Nephron progenitor cell (in vitro differentiated cells): ENCODE results near the gene PANK3.

Source experiments
- DNase-seq: peaks from one replicate; pipeline ENCODE4 v3.0.0; 2021
- H3K27ac Mint-ChIP-seq: 2 replicates; pipeline ENCODE4 v1.8.0; 2021; ENCODE audit warnings: mild to moderate bottlenecking, moderate library complexity, mixed read lengths
- H3K27me3 Mint-ChIP-seq: 2 replicates; pipeline ENCODE4 v1.8.0; 2021; ENCODE audit warnings: mild to moderate bottlenecking, low read depth, mixed read lengths; ENCODE audit not compliant: poor library complexity
- H3K36me3 Mint-ChIP-seq: 2 replicates; pipeline ENCODE4 v1.8.0; 2021; ENCODE audit warnings: low read depth, mixed read lengths
- H3K4me1 Mint-ChIP-seq: 2 replicates; pipeline ENCODE4 v1.8.0; 2021; ENCODE audit warnings: mixed read lengths
- H3K4me3 Mint-ChIP-seq: 2 replicates; pipeline ENCODE4 v1.8.0; 2021; ENCODE audit warnings: mild to moderate bottlenecking, moderate library complexity, mixed read lengths
- H3K9me3 Mint-ChIP-seq: 2 replicates; pipeline ENCODE4 v1.8.0; 2021; ENCODE audit warnings: mild to moderate bottlenecking, moderate library complexity, mixed read lengths
- CTCF ChIP-seq: fragments of 200-600 bp; sonication (generic); IDR thresholded peaks from 2 replicates; pipeline ENCODE4 v1.5.0; 2021; ENCODE audit warnings: antibody characterized with exemption

Gene PANK3

GRCh38 chr5:168502563-168503237 is 76.5 kb downstream of the PANK3 start:
- H3K27me3 Mint-ChIP-seq, result no peaks in the 10 kb centered on the region
- H3K4me1 Mint-ChIP-seq, result no peaks in the 10 kb centered on the region
- DNase-seq, result no peak
- no peak overlapping the region for H3K4me3 Mint-ChIP-seq
- TF ChIP-seq CTCF, result no peak
- peaks cover 64% of the 10 kb centered on the region for H3K36me3 Mint-ChIP-seq
- no peak overlapping the region for H3K27ac Mint-ChIP-seq
- H3K9me3 Mint-ChIP-seq, result no peaks in the 10 kb centered on the region
